GF-D8 (cell line): ENCODE measurements around the gene PCSK4.
A peak's percentile ranks its signal among the peaks of the same experiment; 100 is the strongest.
"Not testable (repeated sequence)": the region's sequence is repeated elsewhere in the genome, so short reads cannot be mapped to it uniquely, and the experiment has no call there.

Experiments used
- DNase-seq: peaks from one replicate; lab custom pipeline; 2025; lab: John Stamatoyannopoulos, UW

PCSK4 gene

GRCh38 chr19:1490311-1491113 lies at the start of gene PCSK4:
Gene PCSK4 (minus strand): TSS chr19:1490350. CDS start chr19:1490346, 4 bp downstream.
- peak; percentile 97 for DNase-seq

GRCh38 chr19:1539749-1540148 lies 49.6 kb upstream of the PCSK4 start:
- DNase-seq: not testable (repeated sequence)

GRCh38 chr19:1538978-1539377 lies 48.8 kb upstream of the PCSK4 start:
- no peak for DNase-seq

- DNase-seq: not testable (repeated sequence)
Observed at GRCh38 chr19:1535699-1536098, 45.5 kb upstream of the PCSK4 start.

- no peak for DNase-seq
Observed at GRCh38 chr19:1534972-1535371, 44.8 kb upstream of the PCSK4 start.

GRCh38 chr19:1533510-1534150 lies 43.5 kb upstream of the PCSK4 start:
- no peak for DNase-seq

- no peak for DNase-seq
Observed at GRCh38 chr19:1532003-1532402, 41.9 kb upstream of the PCSK4 start.

GRCh38 chr19:1531587-1531986 lies 41.4 kb upstream of the PCSK4 start:
- DNase-seq: no peak

- not testable (repeated sequence) for DNase-seq
Observed at GRCh38 chr19:1530856-1531255, 40.7 kb upstream of the PCSK4 start.

GRCh38 chr19:1529430-1529816 lies 39.3 kb upstream of the PCSK4 start:
- no peak for DNase-seq

- no peak for DNase-seq
Observed at GRCh38 chr19:1528596-1529429, 38.7 kb upstream of the PCSK4 start.

GRCh38 chr19:1527650-1528309 lies 37.6 kb upstream of the PCSK4 start:
- no peak for DNase-seq

- DNase-seq: no peak
Observed at GRCh38 chr19:1526979-1527649, 37.0 kb upstream of the PCSK4 start.

- no peak for DNase-seq
Observed at GRCh38 chr19:1526066-1526778, 36.1 kb upstream of the PCSK4 start.

GRCh38 chr19:1525343-1525742 lies 35.2 kb upstream of the PCSK4 start:
- no peak for DNase-seq

- DNase-seq: no peak
Observed at GRCh38 chr19:1524972-1525325, 34.8 kb upstream of the PCSK4 start.

- DNase-seq: no peak
Observed at GRCh38 chr19:1524287-1524971, 34.3 kb upstream of the PCSK4 start.

GRCh38 chr19:1523412-1524286 lies 33.5 kb upstream of the PCSK4 start, which contains the start of gene PLK5:
Gene PLK5 (plus strand): TSS chr19:1524077. CDS start chr19:1526997, 2,920 bp downstream.
- DNase-seq: no peak

- DNase-seq: no peak
Observed at GRCh38 chr19:1522838-1523237, 32.7 kb upstream of the PCSK4 start.
